Stimulated activated CD4-positive, alpha-beta T cell treated with anti-CD3 and anti-CD28 coated beads, Interleukin-2, amount 100 ng/mL, for 4 hours (primary cell): ENCODE measurements around the gene LRRC28.
"Not testable (repeated sequence)": the region's sequence is repeated elsewhere in the genome, so short reads cannot be mapped to it uniquely, and the experiment has no call there.

Experiments
- DNase-seq: peaks from one replicate; pipeline ENCODE4 v3.0.0-alpha.2; 2020; ENCODE audit warnings: low read depth

LRRC28 gene

GRCh38 chr15:99396375-99396774 is 145.1 kb downstream of the LRRC28 start:
- DNase-seq: no peak

GRCh38 chr15:99399061-99399460 is 147.8 kb downstream of the LRRC28 start:
- no peak for DNase-seq

DNA sequence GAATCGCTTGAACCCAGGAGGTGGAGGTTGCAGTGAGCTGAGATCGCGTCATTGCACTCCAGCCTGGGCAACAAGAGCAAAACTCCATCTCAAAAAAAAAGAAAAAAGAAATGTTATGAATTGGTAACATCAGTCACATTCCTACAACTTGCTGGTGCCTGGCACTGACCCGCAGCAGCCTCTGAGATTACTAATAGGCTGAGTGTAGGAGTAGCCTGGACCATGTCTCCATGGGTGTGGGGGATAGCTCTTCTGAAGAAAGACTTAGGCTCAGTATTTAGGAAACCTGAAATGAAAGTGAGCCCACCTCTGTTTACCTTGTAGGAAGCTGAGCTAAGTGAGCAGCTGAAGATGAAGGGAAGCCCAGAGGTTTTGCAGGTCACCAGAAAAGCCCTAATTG is 148.3 kb downstream of the LRRC28 start:
- DNase-seq: no peak

GRCh38 chr15:99401216-99401615 is 149.9 kb downstream of the LRRC28 start:
- not testable (repeated sequence) for DNase-seq

DNA sequence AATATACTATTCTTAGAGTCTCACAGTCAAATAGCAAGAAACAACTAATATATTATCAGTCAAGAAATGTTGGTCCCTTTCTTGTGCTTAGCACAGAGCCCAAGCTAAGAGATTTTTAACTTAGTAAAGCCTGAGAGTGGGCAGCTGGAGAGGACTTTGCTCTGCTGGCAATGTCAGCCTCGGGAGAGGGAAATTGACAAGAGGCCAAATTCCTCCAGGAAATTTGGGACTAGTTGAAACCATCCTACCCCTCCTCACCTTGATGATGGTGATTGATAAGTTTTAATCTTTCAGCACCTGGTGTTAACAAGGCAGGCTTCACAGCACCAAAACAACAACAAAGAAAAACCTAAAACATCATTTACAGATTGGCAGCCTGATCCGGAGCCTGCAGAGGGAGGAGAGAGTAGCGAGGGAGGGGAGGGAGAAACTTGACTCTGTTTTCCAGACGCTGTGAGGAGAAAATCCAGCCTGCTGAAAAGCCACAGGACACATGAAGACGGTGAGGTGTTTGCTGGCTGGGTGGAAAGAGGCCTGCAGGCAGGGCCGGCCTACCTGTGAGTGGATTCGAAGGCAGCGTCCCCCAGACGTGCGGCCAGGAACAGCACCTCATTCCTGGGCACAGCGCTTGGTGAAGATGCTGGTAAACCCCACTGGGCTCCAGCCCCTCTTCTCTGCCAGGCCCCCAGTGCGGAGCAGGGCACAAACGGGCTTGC is 150.9 kb downstream of the LRRC28 start:
- no peak for DNase-seq

DNA sequence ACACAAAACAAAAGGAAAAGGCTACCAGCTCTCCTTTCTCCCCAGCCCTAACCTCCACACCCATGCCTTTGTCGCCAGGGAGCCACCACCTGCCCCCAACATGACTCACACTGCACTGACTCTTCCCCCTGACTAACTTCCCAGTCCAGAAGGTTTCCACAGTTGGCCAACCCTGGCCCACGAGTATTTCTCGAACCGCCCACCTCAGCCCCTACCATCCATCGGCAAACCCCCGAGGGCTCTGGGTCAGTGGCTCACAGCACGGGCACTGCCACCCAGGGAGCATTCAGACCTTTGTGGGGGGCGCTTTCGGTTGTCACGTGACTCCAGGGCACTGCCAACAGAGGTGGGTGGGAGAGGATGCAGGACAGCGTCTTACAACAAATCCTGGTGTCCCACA is 152.3 kb downstream of the LRRC28 start:
- no peak for DNase-seq

GRCh38 chr15:99404454-99404853 is 153.2 kb downstream of the LRRC28 start:
- DNase-seq: no peak

- DNase-seq: no peak
Measured at GRCh38 chr15:99406120-99406519, 154.8 kb downstream of the LRRC28 start.

DNA sequence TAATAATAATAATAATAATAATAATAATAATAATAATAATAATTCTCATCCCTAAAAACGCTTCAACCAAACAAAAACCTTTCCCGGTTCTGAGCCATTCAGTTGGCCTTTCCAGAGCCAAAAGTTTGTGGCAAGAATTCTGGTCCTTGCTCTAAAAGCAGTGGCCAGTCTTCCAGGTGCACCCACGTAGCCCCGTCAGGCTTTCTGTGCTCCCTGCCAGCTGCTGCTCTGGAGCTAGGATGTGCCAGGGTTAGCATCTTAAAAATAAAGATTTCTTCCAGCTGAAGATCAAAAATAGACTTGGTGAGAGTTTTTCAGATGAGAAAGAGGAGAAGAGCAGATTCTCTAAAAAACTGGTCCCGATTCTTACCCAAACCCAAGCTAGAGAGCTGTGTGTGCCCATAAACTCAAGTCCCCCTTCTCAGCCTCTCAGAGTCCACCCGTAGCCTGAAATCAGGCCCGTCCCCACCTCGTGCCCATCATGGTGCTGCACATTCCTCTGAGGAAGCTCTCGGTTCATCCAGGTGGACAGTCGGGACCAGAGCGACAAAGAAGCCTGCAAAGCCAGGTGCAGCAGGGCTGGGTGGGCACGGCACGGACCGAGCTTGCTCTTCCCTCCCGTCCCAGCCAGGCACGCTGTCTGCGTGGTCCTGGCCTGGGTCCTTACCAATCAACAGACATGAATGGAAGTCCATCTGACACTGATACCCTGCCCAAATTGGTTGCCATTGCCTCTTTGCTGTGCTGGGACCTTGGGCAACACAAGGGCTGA is 155.6 kb downstream of the LRRC28 start:
- no peak for DNase-seq

DNA sequence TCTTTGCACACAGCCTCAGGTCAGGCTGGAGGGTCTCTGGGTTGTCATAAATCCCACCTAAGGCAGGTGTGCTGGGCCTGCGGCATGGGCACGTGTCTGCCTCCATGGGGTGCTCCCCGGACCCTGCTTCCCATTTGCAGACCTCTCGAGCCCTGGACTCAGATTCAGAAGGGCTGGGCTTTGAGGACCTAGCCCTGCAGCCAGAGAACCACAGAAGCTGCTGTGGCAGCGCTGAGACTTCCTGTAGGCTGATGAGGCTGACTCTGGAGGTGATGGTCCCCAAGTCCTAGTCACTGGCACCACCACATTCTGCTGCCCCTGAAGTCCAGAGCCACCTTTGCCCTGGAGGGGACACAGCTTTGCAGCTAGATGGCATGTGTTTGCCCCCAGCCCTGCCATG is 156.4 kb downstream of the LRRC28 start:
- no peak for DNase-seq

- no peak for DNase-seq
Measured at GRCh38 chr15:99408236-99409096, 157.2 kb downstream of the LRRC28 start.

DNA sequence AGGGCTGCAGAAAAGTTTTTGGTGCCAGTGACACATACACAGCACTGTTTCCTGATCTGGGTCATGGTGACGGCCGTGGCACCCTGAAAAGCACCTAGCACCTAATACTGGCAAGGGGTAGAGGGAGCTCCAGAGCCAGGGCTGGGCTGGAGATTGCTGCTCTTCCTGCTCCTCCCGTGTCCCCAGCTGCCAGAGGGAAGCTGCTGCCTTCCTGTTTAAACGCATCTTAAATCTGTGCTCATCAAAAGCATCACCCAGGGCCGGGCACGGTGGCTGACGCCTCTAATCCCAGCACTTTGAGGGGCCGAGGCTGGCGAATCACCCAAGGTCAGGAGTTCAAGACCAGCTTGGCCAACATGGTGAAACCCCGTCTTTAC is 157.8 kb downstream of the LRRC28 start:
- no peak for DNase-seq

DNA sequence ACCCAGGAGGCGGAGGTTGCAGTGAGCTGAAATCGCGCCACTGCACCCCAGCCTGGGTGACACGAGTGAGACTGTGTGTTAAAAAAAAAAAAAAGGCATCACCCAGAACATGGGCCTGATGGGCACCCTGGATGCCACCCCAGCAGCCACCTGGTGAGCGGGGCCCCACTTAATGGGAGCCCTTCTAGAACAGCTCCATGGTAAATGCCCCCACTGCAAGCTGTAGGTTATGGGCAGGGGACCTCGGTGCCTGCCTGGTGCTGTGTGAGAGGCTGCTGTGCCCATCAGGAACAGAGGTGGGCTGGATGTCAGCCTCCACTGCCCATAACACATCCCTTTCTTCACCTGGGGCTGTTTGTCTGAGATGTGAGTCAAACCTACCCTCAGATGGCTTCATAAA is 158.3 kb downstream of the LRRC28 start:
- no peak for DNase-seq

DNA sequence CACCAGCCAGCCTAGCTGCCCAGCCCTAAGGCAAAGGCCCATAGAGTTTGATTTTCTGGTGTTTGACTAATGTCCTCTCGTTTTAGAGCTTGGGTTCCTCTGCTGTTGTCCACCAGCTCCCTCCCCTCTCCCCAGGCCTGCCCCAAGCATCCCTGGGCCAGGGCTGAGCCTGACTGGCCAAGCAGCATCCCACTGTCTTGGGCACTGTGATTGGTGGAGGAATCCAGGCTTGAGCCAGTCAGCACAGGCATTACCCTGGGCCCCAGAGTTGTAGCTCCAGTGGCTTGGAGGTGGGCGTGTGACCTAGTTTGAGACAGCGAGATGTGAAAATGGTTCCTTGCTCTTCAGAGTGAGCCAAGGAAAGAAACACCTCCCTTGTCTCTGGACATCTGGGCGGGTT is 159.2 kb downstream of the LRRC28 start:
- no peak for DNase-seq

DNA sequence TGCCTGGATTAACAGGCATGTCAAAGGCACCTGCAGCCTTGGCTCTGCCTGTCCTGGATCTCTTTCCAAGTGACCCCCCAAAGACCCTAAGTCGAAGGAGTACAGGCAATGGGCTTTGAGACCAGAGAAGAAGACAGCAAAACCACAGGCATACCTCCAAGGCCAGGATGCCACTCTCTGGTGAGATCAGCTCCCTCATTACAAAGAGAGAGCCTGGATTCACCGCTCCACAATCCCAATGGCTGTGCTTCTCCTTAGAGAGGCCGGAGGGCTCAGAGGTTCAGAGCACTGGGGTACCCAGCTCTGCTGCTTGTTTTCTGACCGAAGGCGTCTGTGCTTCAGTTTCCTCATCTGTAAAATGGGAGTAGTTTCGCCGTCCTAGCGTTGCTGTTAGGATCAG is 160.0 kb downstream of the LRRC28 start:
- no peak for DNase-seq

DNA sequence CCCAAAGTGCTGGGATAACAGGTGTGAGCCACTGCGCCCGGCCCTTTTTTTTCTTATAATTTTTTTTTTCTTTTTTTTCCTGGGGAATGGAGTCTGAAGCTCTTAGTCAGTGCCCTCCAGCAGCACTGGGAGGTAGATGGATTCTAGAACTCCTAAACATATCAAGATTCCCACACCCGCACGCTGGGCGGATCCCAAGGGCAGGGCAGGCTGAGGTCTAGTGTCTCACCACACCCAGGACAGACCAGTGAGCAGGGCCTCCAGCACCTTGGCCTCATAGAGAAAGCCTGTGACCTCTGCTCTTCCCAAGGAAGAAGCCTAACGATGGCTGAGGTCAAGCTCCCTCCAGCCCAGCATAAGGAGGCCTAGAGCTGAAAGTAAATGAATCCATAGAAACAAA is 160.8 kb downstream of the LRRC28 start:
- DNase-seq: no peak

DNA sequence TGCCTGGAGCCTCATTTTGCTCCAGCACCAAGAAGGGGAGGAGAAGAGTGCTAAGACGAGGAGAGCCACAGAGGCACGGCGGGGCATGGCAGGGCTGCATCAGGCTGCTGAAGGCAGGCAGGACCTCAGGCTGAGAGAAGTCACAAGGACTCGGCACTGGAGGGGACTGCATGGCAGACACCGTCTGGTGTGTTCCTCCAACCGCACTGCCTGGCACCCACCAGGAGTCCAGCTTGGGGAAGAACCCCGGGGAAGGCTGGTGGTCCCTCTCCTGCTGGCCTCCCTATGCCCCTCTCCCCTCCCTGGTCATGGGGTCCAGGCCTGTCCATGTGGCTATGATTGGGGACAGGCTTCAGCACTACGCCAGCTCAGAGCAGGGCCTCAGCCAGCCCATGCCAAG is 161.3 kb downstream of the LRRC28 start:
- DNase-seq: no peak

GRCh38 chr15:99413955-99414754 is 162.9 kb downstream of the LRRC28 start:
- DNase-seq: no peak

DNA sequence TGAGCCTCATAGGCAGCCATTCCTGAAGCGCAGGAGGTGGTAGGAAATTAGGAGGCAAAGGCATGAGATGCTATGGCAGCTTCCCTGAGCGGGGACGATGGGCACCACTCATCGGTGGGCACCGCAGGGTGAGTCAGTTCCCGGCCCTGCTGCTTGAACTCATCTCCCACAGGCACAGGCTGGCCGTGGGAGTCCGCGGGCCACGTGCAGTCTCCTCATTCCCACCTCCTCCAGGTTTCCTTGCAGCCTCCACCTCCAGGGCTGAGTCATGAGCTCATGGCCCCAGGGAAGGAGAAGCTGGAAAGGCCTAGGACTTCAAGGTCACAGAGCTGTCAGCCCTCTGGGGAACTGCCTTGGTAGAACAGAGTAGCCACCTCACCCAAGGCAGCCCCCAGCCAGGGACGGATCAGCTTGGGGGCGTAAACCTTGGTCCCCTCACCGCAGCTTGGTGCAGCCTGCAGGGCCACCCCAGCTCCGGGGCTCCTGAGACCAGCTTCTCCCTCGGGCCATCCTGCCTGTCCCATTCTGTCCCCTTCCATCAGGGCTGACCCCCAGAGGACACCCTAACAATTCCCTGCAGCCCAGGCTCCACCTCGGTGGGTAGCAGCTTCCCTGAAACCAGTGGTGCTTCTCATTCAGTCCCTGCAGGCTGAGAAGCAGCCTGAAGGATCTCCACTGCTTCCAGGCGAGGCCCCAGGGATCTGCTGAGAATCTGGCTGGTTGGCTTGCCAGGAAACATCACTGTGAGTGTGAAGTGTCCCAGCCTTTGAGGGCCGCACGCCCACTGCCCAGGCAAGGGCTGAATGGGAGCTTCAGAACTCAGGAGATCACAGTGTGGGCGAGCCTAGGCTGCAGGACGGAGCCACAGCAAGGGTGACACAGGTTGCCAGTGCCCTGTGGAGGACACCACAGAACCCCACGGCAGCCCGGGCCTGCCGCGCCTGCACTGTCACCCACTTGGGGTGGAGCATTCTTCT is 163.8 kb downstream of the LRRC28 start:
- DNase-seq: no peak
